ENCODE data around the gene NPTX1.

The NPTX1 gene

DNA sequence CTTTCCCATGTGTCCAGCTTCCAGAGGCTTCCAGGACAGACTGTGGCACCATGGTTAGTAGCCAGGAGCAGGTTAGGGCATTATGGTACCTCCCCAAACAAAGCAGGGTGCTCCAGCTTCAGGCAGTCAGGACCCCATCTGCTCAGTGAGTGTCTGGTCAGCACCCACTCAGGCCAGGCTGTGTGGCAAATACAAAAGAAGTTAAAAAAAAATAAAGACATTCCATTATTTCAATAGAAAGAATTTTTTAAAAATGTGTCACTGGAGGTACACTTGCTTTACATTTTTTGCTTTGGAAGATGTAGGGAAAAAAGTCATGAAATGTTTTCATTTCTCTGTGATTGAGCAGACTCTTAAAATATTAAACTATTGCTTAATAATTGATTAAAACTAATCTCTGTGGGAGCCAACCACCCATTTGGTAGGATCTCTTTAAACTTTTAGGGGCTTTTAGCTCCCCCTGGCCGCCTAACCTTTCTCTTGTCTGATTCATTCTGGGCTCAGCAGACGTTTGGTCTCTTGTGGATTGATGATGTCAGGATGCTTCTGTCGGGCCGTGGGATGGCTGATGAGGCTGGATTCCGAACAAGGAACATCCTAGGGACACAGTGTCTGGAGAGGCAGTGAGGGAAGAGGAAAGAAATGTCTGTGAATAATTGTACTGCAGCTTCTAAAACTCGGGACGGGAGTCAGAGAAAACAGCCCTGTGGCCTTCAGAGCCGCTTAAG is 28.4 kb upstream of the NPTX1 start:
- no peak for TF ChIP-seq PAX5 (IDR thresholded peaks at IDR 0.05; ENCODE audit: insufficient read depth, low read length, severe bottlenecking)
- no peak for TF ChIP-seq POU2F2 (IDR thresholded peaks at IDR 0.05; ENCODE audit: low read depth, low read length)
- no peak for TF ChIP-seq TAF1 (IDR thresholded peaks at IDR 0.05; ENCODE audit: low read depth, low read length)
- no peak for TF ChIP-seq POLR2AphosphoS5 (IDR thresholded peaks at IDR 0.05; ENCODE audit: low read depth, low read length)
- no peak for TF ChIP-seq POLR2A (IDR thresholded peaks at IDR 0.05; ENCODE audit: low read depth, low read length)
- TF ChIP-seq SPI1 (IDR thresholded peaks at IDR 0.05; ENCODE audit: low read depth, low read length), result no peak
- FAIRE-seq, result no peak
- DNase-seq (ENCODE audit: insufficient read length, low spot score), result no peak

GRCh38 chr17:80503921-80504320 is 27.5 kb upstream of the NPTX1 start:
- FAIRE-seq (no peak), DNase-seq (ENCODE audit: insufficient read length, low spot score) (no peak)
- TF ChIP-seq SPI1 (IDR thresholded peaks at IDR 0.05; ENCODE audit: low read depth, low read length), result no peak
- no peak for TF ChIP-seq POLR2A (IDR thresholded peaks at IDR 0.05; ENCODE audit: low read depth, low read length)
- TF ChIP-seq TAF1 (IDR thresholded peaks at IDR 0.05; ENCODE audit: low read depth, low read length), result no peak
- TF ChIP-seq POU2F2 (IDR thresholded peaks at IDR 0.05; ENCODE audit: low read depth, low read length), result no peak
- no peak for TF ChIP-seq POLR2AphosphoS5 (IDR thresholded peaks at IDR 0.05; ENCODE audit: low read depth, low read length)
- no peak for TF ChIP-seq PAX5 (IDR thresholded peaks at IDR 0.05; ENCODE audit: insufficient read depth, low read length, severe bottlenecking)

DNA sequence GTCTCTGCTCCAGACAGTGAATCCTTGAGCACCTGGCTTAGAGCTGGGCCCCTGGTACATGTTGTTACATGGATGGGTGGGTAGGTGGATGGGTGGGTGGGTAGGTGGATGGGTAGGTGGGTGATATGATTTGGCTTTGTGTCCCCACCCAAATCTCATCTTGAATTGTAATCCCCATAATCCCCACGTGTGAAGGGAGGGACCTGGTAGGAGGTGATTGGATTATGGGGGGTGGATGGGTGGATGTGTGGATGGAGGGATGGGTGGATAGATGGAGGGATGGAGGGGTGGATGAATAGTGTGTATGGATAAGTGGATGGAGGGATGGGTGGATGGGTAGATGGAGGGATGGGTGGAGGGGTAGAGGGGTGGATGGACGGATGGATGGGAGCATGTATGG is 26.6 kb upstream of the NPTX1 start:
- no peak for FAIRE-seq
- DNase-seq (ENCODE audit: insufficient read length, low spot score), result no peak
- TF ChIP-seq POLR2AphosphoS5 (IDR thresholded peaks at IDR 0.05; ENCODE audit: low read depth, low read length), result no peak
- no peak for TF ChIP-seq SPI1 (IDR thresholded peaks at IDR 0.05; ENCODE audit: low read depth, low read length)
- no peak for TF ChIP-seq TAF1 (IDR thresholded peaks at IDR 0.05; ENCODE audit: low read depth, low read length)
- no peak for TF ChIP-seq POU2F2 (IDR thresholded peaks at IDR 0.05; ENCODE audit: low read depth, low read length)
- TF ChIP-seq POLR2A (IDR thresholded peaks at IDR 0.05; ENCODE audit: low read depth, low read length), result no peak
- no peak for TF ChIP-seq PAX5 (IDR thresholded peaks at IDR 0.05; ENCODE audit: insufficient read depth, low read length, severe bottlenecking)

DNA sequence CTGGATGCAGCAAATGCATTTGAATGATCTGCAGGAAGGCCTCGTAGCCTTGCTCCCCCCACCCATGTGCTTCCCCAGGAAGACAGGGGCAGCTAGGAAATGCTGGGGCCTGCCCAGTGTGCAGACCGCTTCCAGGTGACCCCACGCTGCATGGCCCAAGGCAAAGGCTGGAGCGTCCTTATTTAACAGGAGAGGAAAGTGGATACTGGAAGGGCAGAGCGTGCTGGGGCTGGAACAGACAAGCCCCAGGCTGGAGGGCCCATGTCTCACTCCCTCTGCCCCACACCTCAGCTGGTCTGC is 26.1 kb upstream of the NPTX1 start:
- FAIRE-seq, result no peak

GRCh38 chr17:80501741-80502577 is 25.6 kb upstream of the NPTX1 start:
- DNase-seq (ENCODE audit: insufficient read length, low spot score) (no peak), FAIRE-seq (no peak)
- TF ChIP-seq POLR2AphosphoS5 (IDR thresholded peaks at IDR 0.05; ENCODE audit: low read depth, low read length) (no peak), POLR2A (IDR thresholded peaks at IDR 0.05; ENCODE audit: low read depth, low read length) (no peak), TAF1 (IDR thresholded peaks at IDR 0.05; ENCODE audit: low read depth, low read length) (no peak)

More for the DNA sequence above, 26.1 kb upstream of the NPTX1 start:
- no peak for TF ChIP-seq SPI1 (IDR thresholded peaks at IDR 0.05; ENCODE audit: low read depth, low read length)
- no peak for TF ChIP-seq POLR2AphosphoS5 (IDR thresholded peaks at IDR 0.05; ENCODE audit: low read depth, low read length)
- no peak for TF ChIP-seq TAF1 (IDR thresholded peaks at IDR 0.05; ENCODE audit: low read depth, low read length)
- TF ChIP-seq POLR2A (IDR thresholded peaks at IDR 0.05; ENCODE audit: low read depth, low read length), result no peak
- no peak for TF ChIP-seq PAX5 (IDR thresholded peaks at IDR 0.05; ENCODE audit: insufficient read depth, low read length, severe bottlenecking)
- TF ChIP-seq POU2F2 (IDR thresholded peaks at IDR 0.05; ENCODE audit: low read depth, low read length), result no peak
- DNase-seq (ENCODE audit: insufficient read length, low spot score), result no peak

DNA sequence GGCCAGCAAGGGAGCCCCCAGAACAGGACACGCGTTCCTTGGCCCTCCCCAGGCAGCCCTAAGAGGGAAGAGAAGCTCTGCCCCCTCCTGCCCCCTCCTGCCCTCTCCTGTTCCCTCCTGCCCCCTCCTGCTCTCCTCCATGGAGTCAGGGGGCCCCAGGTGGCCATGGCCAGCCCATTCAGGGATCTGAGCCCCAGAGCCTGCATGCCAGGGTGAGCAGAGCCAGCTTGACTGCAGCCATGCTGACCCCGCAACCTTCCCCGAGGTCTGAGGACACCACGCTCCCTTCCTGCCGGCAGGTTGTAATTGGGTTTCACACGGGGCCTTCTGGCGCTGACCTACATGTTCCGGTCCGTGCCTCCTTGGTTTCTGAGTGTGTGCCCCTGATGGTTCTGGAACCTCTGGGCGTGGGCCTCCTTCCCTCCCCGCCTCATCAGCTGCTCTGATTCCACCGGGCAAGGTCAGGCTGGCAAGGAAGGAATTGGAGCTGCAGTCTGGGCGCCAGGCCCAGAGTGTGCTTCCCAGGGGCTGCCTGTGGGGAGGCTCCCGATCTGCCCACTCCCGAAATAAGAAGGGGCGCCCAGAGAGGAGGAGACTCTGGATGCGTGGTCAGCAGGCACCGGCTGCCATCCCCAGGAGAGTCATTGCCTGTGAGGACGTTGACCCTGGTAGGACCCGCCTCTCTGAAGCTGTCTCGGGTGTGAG is 23.7 kb upstream of the NPTX1 start:
- no peak for FAIRE-seq
- no peak for TF ChIP-seq TAF1 (IDR thresholded peaks at IDR 0.05; ENCODE audit: low read depth, low read length)
- TF ChIP-seq PAX5 (IDR thresholded peaks at IDR 0.05; ENCODE audit: insufficient read depth, low read length, severe bottlenecking), result no peak
- no peak for TF ChIP-seq SPI1 (IDR thresholded peaks at IDR 0.05; ENCODE audit: low read depth, low read length)
- TF ChIP-seq POU2F2 (IDR thresholded peaks at IDR 0.05; ENCODE audit: low read depth, low read length), result no peak
- TF ChIP-seq POLR2A (IDR thresholded peaks at IDR 0.05; ENCODE audit: low read depth, low read length), result no peak
- TF ChIP-seq POLR2AphosphoS5 (IDR thresholded peaks at IDR 0.05; ENCODE audit: low read depth, low read length), result no peak
- DNase-seq (ENCODE audit: insufficient read length, low spot score), result no peak

DNA sequence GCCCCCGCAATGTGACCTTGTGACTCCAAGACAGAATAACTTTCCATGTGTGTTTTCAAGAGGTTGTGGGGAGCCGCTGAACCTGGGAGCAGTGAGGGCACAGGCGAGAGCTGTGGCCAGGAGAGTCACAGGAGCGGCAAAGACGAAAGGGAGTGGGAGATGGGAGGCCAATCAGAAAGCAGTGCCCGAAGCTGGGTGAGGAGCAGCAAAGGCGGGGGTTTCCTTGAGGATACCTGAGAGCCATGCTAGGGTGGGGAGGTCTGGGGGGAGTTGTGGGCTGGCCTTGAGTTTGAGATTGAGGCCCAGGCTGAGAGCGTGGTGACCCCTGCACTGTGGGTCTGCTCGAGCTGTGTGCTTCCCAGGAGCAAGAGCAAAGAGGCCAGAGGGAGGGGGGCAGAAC is 23.2 kb upstream of the NPTX1 start:
- DNase-seq (ENCODE audit: insufficient read length, low spot score) (no peak), FAIRE-seq (no peak)
- TF ChIP-seq POLR2AphosphoS5 (IDR thresholded peaks at IDR 0.05; ENCODE audit: low read depth, low read length), result no peak
- no peak for TF ChIP-seq PAX5 (IDR thresholded peaks at IDR 0.05; ENCODE audit: insufficient read depth, low read length, severe bottlenecking)
- no peak for TF ChIP-seq SPI1 (IDR thresholded peaks at IDR 0.05; ENCODE audit: low read depth, low read length)
- TF ChIP-seq POLR2A (IDR thresholded peaks at IDR 0.05; ENCODE audit: low read depth, low read length), result no peak
- TF ChIP-seq POU2F2 (IDR thresholded peaks at IDR 0.05; ENCODE audit: low read depth, low read length), result no peak
- TF ChIP-seq TAF1 (IDR thresholded peaks at IDR 0.05; ENCODE audit: low read depth, low read length), result no peak

DNA sequence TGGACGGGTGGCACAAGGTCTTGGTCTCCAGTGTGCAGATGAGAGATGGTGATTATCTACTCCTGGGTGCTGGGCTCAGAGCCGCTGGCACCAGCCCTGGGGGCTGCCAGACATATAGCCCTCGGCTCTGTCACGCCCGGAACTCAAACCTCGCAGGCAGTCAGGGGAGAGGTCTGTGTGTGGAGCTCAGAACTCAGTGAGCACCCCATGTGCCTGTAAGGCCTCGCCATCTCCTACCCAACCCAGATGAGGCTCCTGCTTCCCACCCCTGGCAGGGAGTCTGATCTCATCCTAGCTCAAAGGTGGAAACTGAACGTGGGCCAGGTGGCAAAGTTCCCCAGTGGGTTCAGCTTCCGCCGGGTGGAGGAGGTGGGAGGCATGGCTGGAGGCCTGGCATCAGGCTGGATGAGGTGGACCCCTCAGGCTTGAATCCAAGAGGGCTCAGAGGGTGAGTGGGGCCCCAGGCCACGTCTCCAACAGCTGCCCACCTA is 22.6 kb upstream of the NPTX1 start:
- no peak for TF ChIP-seq TAF1 (IDR thresholded peaks at IDR 0.05; ENCODE audit: low read depth, low read length)
- no peak for TF ChIP-seq SPI1 (IDR thresholded peaks at IDR 0.05; ENCODE audit: low read depth, low read length)
- no peak for TF ChIP-seq PAX5 (IDR thresholded peaks at IDR 0.05; ENCODE audit: insufficient read depth, low read length, severe bottlenecking)
- TF ChIP-seq POLR2AphosphoS5 (IDR thresholded peaks at IDR 0.05; ENCODE audit: low read depth, low read length), result no peak
- no peak for TF ChIP-seq POLR2A (IDR thresholded peaks at IDR 0.05; ENCODE audit: low read depth, low read length)
- no peak for TF ChIP-seq POU2F2 (IDR thresholded peaks at IDR 0.05; ENCODE audit: low read depth, low read length)
- DNase-seq (ENCODE audit: insufficient read length, low spot score) (no peak), FAIRE-seq (no peak)

All from GM12891 (cell line).